Lung (tissue), 12 donors: Measurements from ENCODE around the gene ISX. TPM values are rescaled to one million over a fixed set of nuclear protein-coding genes. Genes with fewer than 3 reads are reported as not detected.

Experiments
- ATAC-seq: fragments of 200-7000 bp; cut with Tn5 transposase; one replicate; pipeline ENCODE4 v1.9.1; 2020; ENCODE audit warnings: moderate number of reproducible peaks; ENCODE audit not compliant: insufficient read depth, low FRiP score
- DNase-seq, 3 donors: peaks; one replicate each; pipeline ENCODE4 v3.0.0-alpha.2; 2013 to 2017
- H3K27ac ChIP-seq, 2 donors: one replicate each; pipeline ENCODE4 v1.5.1; 2013; ENCODE audit warnings: mild to moderate bottlenecking in 2 of 2, moderate library complexity in 2 of 2, control low read depth in 1 of 2, inconsistent platforms in 1 of 2, low read depth in 1 of 2, low read length in 1 of 2
- H3K27me3 ChIP-seq, 3 donors: one replicate each; pipeline ENCODE4 v1.5.1; 2013; ENCODE audit warnings: low read length in 2 of 3; ENCODE audit not compliant: control insufficient read depth in 3 of 3, insufficient read depth in 3 of 3
- H3K36me3 ChIP-seq, 4 donors: one replicate each; pipeline ENCODE4 v1.5.1; 2013; ENCODE audit warnings: low read length in 4 of 4, mild to moderate bottlenecking in 1 of 4, moderate library complexity in 1 of 4; ENCODE audit not compliant: control insufficient read depth in 4 of 4, insufficient read depth in 4 of 4
- H3K4me1 ChIP-seq, 5 donors: one replicate each; pipeline ENCODE4 v1.5.1; 2013; ENCODE audit warnings: low read length in 5 of 5, mild to moderate bottlenecking in 2 of 5, moderate library complexity in 1 of 5; ENCODE audit not compliant: control insufficient read depth in 5 of 5, insufficient read depth in 5 of 5
- H3K4me3 ChIP-seq: one replicate; pipeline ENCODE4 v1.5.1; 2013; ENCODE audit warnings: mild to moderate bottlenecking, control low read depth, moderate library complexity
- H3K9ac ChIP-seq, 2 donors: one replicate each; pipeline ENCODE4 v1.5.1; 2013; ENCODE audit warnings: low read length in 2 of 2, control low read depth in 1 of 2; ENCODE audit not compliant: insufficient read depth in 1 of 2
- H3K9me3 ChIP-seq, 4 donors: one replicate each; pipeline ENCODE4 v1.5.1; 2013; ENCODE audit warnings: low read length in 3 of 4, mild to moderate bottlenecking in 1 of 4, moderate library complexity in 1 of 4; ENCODE audit not compliant: control insufficient read depth in 4 of 4, insufficient read depth in 3 of 4
- CTCF ChIP-seq: IDR thresholded peaks from 2 replicates; pipeline ENCODE4 v1.5.1; 2012; ENCODE audit warnings: mild to moderate bottlenecking; ENCODE audit errors: control extremely low read depth, extremely low read depth
- WGBS, 2 donors: extraction: QIAGEN DNeasy Blood & Tissue Kit; methylation state at CpG; one replicate each; pipeline ENCODE4 v1.1.7; 2013; 5-methylcytosine and 5-hydroxymethylcytosine counted together
- polyA plus RNA-seq, 2 donors: library from polyadenylated mRNA; stranded (reverse); fragments of 200-250 nt; gene quantifications; one replicate each; pipeline ENCODE4 v1.2.1, GENCODE V29; 2013
- total RNA-seq, 2 donors: library from RNA; depleted of rRNA in 1 of 2; stranded (reverse); fragments of >200 nt in 1 of 2; gene quantifications; one replicate each; pipeline ENCODE4 v1.2.1, GENCODE V29; 2014 to 2021
- donor health status: control.
- donor health status: control.
- donor health status: Bipolar disorder and iron deficiency.
- donor health status: healthy.
- donor health status: DM: yes; HTN: yes; CAD: no.

The ISX gene
- total and polyA plus RNA-seq, 4 donors = not detected

GRCh38 chr22:35116817-35117216 is 50.9 kb downstream of the ISX start:
- no peaks in the 10 kb centered on the region for H3K27me3 ChIP-seq
- H3K9ac ChIP-seq = no peak overlapping the region
- no peak overlapping the region for H3K4me3 ChIP-seq
- ATAC-seq = no peak
- 80 to 84% methylated on average over 9 of the region's 9 CpGs for WGBS, 2 donors
- DNase-seq = no peak
- no peaks in the 10 kb centered on the region for H3K4me1 ChIP-seq
- H3K9me3 ChIP-seq = no peaks in the 10 kb centered on the region
- H3K36me3 ChIP-seq = no peaks in the 10 kb centered on the region
- no peak overlapping the region for H3K27ac ChIP-seq
- TF ChIP-seq CTCF = no peak

GRCh38 chr22:35119494-35119893 is 53.5 kb downstream of the ISX start:
- H3K4me1 ChIP-seq = no peaks in the 10 kb centered on the region
- DNase-seq = no peak
- no peak overlapping the region for H3K9ac ChIP-seq
- no peak for TF ChIP-seq CTCF
- H3K27ac ChIP-seq = no peak overlapping the region
- H3K4me3 ChIP-seq = no peak overlapping the region
- no peaks in the 10 kb centered on the region for H3K36me3 ChIP-seq
- ATAC-seq = no peak
- no peaks in the 10 kb centered on the region for H3K9me3 ChIP-seq
- no peaks in the 10 kb centered on the region for H3K27me3 ChIP-seq

- ATAC-seq (no peak), DNase-seq (no peak)
- WGBS, 2 donors = 48 to 49% methylated on average over 3 of the region's 3 CpGs
Measured at GRCh38 chr22:35124691-35125219, 58.8 kb downstream of the ISX start.

More at GRCh38 chr22:35124691-35125219, 58.8 kb downstream of the ISX start:
- Histone ChIP-seq H3K9me3 (no peaks in the 10 kb centered on the region), H3K9ac (no peak overlapping the region), H3K4me1 (no peaks in the 10 kb centered on the region), H3K27ac (no peak overlapping the region), H3K4me3 (no peak overlapping the region), H3K36me3 (no peaks in the 10 kb centered on the region), H3K27me3 (no peaks in the 10 kb centered on the region)
- TF ChIP-seq CTCF = no peak
